ENCODE results near the gene PYGM. TPM values are rescaled to one million over a fixed set of nuclear protein-coding genes. Genes with fewer than 3 reads are reported as not detected.
A peak's percentile ranks its signal among the peaks of the same experiment; 100 is the strongest.

Gene PYGM
- total and polyA plus RNA-seq, 2 of the 8 experiments (the other 6 are each of a cell fraction or from before 2014, with no cell fraction given): 9.6 to 10.0 TPM

DNA sequence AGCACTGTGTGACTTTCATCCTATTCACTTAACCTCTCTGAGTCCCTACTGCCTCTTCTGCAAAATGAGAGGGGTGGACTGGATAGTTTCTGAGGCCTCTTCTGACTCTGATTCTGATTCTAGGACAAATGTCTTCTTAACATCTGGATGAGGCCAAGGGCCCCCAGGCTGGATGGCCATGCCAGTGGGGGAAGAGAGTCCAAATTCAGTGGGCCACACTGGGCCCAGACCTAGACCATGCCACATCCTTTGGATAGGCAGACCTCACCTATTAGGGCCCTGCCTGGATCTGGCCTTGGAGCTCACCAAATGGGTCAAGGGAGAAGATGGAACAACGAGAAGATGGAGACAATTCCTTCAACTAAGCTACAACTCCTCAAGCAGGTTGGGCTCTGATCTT lies 61.3 kb downstream of the PYGM start:
- no peak overlapping the region for H3K18ac ChIP-seq (ENCODE audit: extremely low read depth, low read length)
- no peak overlapping the region for H3K27ac ChIP-seq (ENCODE audit: low read depth, low read length)
- H4K91ac ChIP-seq (replicated peaks; ENCODE audit: insufficient read length, low read length): no peak overlapping the region
- H3K14ac ChIP-seq (ENCODE audit: insufficient read length): no peak overlapping the region
- H2BK15ac ChIP-seq (ENCODE audit: low read length): no peak overlapping the region
- ChIA-PET POLR2A (ENCODE audit: partially characterized antibody) (interaction anchor here (1.6 to 4.3 kb wide), 2 partner anchors 10 to 12 kb away, joined by 3 to 10 read pairs; no protein-coding TSS in a partner anchor), CTCF (ENCODE audit: partially characterized antibody) (interaction anchor here (0.7 to 5.2 kb wide), 10 partner anchors 10 to 51 kb away, joined by 3 to 30 read pairs (median 4); no protein-coding TSS in a partner anchor)
- WGBS, 2 experiments (ENCODE audit: extremely low coverage in 1 of 2, insufficient coverage in 1 of 2, insufficient read length in 1 of 2, insufficient replicate concordance in 2 of 2, low coverage in 1 of 2, low lambda C conversion rate in 2 of 2, missing lambda C conversion rate in 1 of 2): 76% methylated on average over 1 of the region's 1 CpG; no CpG with 5 or more reads in 1 of the 2 experiments
- H3K9me3 ChIP-seq (ENCODE audit: insufficient read depth in 2 of 2, low read depth in 1 of 2, low read length in 1 of 2): no peaks in the 10 kb centered on the region
- peaks cover 0 to 4% (median under 1%) of the 10 kb centered on the region in 4 experiments; a peak in 3 of 7 replicates for H3K27me3 ChIP-seq (replicated peaks in 1 of 4; ENCODE audit: control insufficient read depth in 3 of 4, extremely low read depth in 1 of 4, insufficient read depth in 3 of 4, low read length in 3 of 4)
- H3K23me2 ChIP-seq (ENCODE audit: low read depth, low read length): no peaks in the 10 kb centered on the region
- H4K20me1 ChIP-seq (replicated peaks in 1 of 2; ENCODE audit: control insufficient read depth in 1 of 2, insufficient read depth in 2 of 2, low read length in 2 of 2): no peaks in the 10 kb centered on the region
- H3K9ac ChIP-seq (replicated peaks in 1 of 4; ENCODE audit: extremely low read depth in 1 of 4, low read depth in 3 of 4, low read length in 3 of 4): no peak overlapping the region
- H2BK12ac ChIP-seq (ENCODE audit: low read depth, low read length): no peak overlapping the region
- no peak overlapping the region for H3K4me3 ChIP-seq (ENCODE audit: extremely low read depth in 1 of 4, insufficient read depth in 2 of 4, low read depth in 3 of 4, low read length in 4 of 4)
- H2AFZ ChIP-seq (ENCODE audit: low read length): no peak overlapping the region
- no peaks in the 10 kb centered on the region; a peak in 2 of 7 replicates for H3K4me1 ChIP-seq (replicated peaks in 1 of 4; ENCODE audit: control insufficient read depth in 3 of 4, insufficient read depth in 4 of 4, low read length in 3 of 4)
- H2BK5ac ChIP-seq (ENCODE audit: low read depth, low read length): no peak overlapping the region
- H2BK120ac ChIP-seq (replicated peaks; ENCODE audit: low read depth, low read length): no peak overlapping the region
- H3K79me1 ChIP-seq (ENCODE audit: low read depth, low read length): no peaks in the 10 kb centered on the region
- H3K56ac ChIP-seq (replicated peaks; ENCODE audit: insufficient read length, low read depth, low read length): no peak overlapping the region
- no peak overlapping the region for H3K4ac ChIP-seq (replicated peaks; ENCODE audit: insufficient read length, low read depth, low read length)
- DNase-seq (ENCODE audit: low read depth in 1 of 2, low spot score in 2 of 2): no peak
- no peak overlapping the region for H3K4me2 ChIP-seq (ENCODE audit: insufficient read depth in 1 of 2, low read depth in 2 of 2, low read length in 2 of 2)
- no peak overlapping the region for H3K23ac ChIP-seq (ENCODE audit: insufficient read length)
- H3K79me2 ChIP-seq (ENCODE audit: control insufficient read depth in 1 of 2, insufficient read depth in 2 of 2, low read length in 2 of 2): no peaks in the 10 kb centered on the region
- H4K8ac ChIP-seq (ENCODE audit: extremely low read depth, insufficient read depth, low read length): no peak overlapping the region
- 0 out of 2 replicates have a peak overlapping the region, but pooled peaks have one; percentile 61 for H2BK20ac ChIP-seq (ENCODE audit: low read length)
- no peak for FAIRE-seq
- H4K5ac ChIP-seq (ENCODE audit: insufficient read length, low read depth, low read length): no peak overlapping the region
- H2AK5ac ChIP-seq (ENCODE audit: low read depth, low read length): no peak overlapping the region
- no peaks in the 10 kb centered on the region for H3K36me3 ChIP-seq (ENCODE audit: control insufficient read depth in 2 of 4, insufficient read depth in 4 of 4, low read length in 3 of 4)
- TF ChIP-seq CBX8 (IDR thresholded peaks at IDR 0.05; ENCODE audit: borderline replicate concordance, low read depth, low read length) (no peak), ZNF274 (IDR thresholded peaks at IDR 0.05; ENCODE audit: borderline replicate concordance, extremely low read depth, low read length) (no peak), TAF1 (IDR thresholded peaks at IDR 0.05; ENCODE audit: low read depth, low read length) (no peak), JUN (IDR thresholded peaks at IDR 0.05; ENCODE audit: low read depth, low read length) (no peak)
